GM13976 (cell line): ENCODE data around the gene PCBP3.

Experiments
- DNase-seq: peaks from one replicate; pipeline ENCODE4 v3.0.0; 2012; ENCODE audit warnings: low spot score
- in situ Hi-C: fragments of 300-500 bp; cut with MboI; formaldehyde crosslinking; loops from one replicate; pipeline ENCODE4 v1.12.0; 2022; ENCODE audit warnings: low sequenced_read_pairs, mixed read lengths, inconsistent platforms; ENCODE audit not compliant: unreplicated experiment
- TF ChIP-seq, protein P1 (sequence below): IDR thresholded peaks from 2 replicates; pipeline ENCODE4 v1.5.1; 2012; ENCODE audit warnings: borderline replicate concordance, mild to moderate bottlenecking; ENCODE audit not compliant: insufficient read depth; ENCODE audit errors: extremely low read depth, missing control alignments, control extremely low read depth

PCBP3 gene

DNA sequence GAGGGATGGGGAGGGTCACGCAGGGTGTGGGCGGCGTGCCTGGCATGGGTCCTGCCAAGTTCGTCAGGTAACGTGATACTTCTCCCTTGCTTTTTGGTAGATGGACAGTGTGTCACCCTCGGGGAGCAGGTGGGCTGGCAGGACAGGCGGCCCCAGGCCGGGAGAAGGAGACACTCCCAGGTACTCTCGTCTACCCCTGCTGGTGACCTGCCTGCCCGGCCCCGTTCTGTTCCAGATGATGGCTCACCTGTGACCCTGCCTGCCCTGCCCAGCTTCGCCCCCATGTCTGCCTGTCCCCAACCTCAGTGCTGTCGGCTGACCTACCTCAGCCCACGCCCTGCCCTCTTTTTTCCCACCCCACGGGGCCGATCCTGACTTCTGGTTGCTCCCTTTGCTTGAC is 144.7 kb downstream of the PCBP3 start:
- in situ Hi-C loops: no loop called here
- DNase-seq: no peak
- TF ChIP-seq, protein P1, sequence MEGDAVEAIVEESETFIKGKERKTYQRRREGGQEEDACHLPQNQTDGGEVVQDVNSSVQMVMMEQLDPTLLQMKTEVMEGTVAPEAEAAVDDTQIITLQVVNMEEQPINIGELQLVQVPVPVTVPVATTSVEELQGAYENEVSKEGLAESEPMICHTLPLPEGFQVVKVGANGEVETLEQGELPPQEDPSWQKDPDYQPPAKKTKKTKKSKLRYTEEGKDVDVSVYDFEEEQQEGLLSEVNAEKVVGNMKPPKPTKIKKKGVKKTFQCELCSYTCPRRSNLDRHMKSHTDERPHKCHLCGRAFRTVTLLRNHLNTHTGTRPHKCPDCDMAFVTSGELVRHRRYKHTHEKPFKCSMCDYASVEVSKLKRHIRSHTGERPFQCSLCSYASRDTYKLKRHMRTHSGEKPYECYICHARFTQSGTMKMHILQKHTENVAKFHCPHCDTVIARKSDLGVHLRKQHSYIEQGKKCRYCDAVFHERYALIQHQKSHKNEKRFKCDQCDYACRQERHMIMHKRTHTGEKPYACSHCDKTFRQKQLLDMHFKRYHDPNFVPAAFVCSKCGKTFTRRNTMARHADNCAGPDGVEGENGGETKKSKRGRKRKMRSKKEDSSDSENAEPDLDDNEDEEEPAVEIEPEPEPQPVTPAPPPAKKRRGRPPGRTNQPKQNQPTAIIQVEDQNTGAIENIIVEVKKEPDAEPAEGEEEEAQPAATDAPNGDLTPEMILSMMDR: no peak

DNA sequence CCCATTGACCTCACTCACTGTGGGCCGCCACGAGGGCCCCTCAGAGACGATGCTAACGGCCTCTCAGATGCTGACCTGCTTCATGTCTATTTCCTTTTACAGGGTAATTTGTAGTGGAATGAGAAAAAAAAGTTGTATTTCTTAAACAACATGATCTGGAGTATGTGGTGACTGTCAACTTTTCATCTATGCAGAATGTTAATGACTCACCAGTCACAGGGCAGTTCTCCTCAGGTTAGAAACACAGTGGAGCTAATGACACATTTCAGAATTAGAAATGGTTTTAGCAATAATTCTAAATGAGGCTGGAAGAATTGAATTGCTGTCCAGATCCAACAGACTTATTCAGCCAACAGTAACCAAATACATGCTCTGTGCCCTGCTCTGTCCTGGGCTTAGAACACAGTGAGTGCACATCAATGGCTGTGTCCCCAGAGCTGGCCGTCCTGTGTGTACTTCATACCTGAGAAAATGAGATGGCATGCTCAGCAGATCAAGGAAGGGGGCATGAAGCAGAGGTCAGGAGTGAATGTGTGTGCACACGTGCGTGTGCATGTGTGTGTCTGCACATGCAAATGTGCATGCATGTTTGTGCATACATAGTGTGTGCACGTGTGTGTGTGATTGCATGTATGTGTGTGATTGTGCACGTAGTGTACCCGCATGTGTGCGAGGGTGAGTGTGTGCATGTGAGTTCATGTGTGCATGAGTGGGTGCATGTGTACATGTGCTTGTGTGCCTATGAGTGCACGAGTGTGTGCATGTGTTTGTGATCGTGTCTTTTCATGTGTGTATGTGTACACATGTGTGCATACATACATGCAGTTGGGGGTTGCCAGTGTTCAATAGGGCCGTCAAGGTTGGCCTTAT is 145.3 kb downstream of the PCBP3 start:
- in situ Hi-C loops: no loop called here
- TF ChIP-seq, protein P1: no peak
- no peak for DNase-seq

DNA sequence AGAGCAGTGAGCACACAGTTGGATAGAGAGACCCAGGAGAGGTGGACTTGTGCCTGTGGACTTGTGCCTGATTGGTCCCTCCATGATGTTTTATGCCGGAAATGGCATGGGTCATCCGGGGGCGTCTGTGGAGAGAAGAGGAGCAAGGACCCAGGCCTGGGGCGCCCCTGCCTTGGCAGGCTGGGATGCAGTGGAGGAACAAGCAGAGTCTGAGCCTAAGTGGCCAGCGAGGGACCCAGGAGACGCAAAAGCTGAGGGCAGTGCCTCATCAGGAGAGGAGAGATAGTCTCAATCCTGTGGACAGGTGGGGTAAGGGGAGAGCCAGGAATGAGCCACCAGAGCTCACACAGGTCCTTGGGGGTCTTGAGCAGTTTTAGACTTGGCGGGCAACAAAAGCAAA is 146.9 kb downstream of the PCBP3 start:
- TF ChIP-seq, protein P1: no peak
- no peak for DNase-seq
- in situ Hi-C loops: no loop called here

GRCh38 chr21:45791562-45792418 is 148.3 kb downstream of the PCBP3 start:
- TF ChIP-seq, protein P1: no peak
- DNase-seq: no peak
- in situ Hi-C loops: no loop called here

- TF ChIP-seq, protein P1: no peak
- no peak for DNase-seq
- in situ Hi-C loops: no loop called here
Observed at GRCh38 chr21:45792682-45793383, 149.3 kb downstream of the PCBP3 start.

DNA sequence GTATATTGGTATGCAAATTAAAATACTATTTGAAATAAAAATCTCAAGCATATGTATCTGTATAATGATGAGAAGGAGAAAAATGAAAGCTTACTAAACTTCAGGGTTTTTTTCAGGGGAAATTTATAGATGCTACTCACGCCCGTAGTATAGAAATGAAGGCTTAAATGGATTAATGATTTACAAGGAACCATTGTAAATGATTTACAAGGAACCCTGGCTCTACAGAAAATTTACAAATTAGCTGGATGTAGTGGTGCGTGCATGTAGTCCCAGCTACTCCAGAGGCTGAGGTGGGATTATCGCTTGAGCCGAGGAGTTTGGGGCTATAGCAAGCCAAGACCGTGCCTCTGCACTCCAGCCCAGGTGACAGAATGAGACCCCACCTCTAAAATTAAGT is 150.5 kb downstream of the PCBP3 start:
- DNase-seq: no peak
- in situ Hi-C loops: no loop called here
- TF ChIP-seq, protein P1: no peak
